Fibroblast of skin of left quadriceps (primary cell): ENCODE data around the gene RSRC2.
A peak's percentile ranks its signal among the peaks of the same experiment; 100 is the strongest.
"Not testable (repeated sequence)": the region's sequence is repeated elsewhere in the genome, so short reads cannot be mapped to it uniquely, and the experiment has no call there.

Experiments
- DNase-seq, 2 experiments: peaks; one replicate each; pipeline ENCODE4 v3.0.0-alpha.2; 2013; ENCODE audit warnings: low read depth in 2 of 2

RSRC2 gene

GRCh38 chr12:122486805-122487426 is 39.8 kb downstream of the RSRC2 start:
- no peak for DNase-seq

- DNase-seq = peak; percentile 24 to 39
Observed at GRCh38 chr12:122486360-122486759, 40.4 kb downstream of the RSRC2 start.

GRCh38 chr12:122484385-122484784 is 42.4 kb downstream of the RSRC2 start:
- DNase-seq = not testable (repeated sequence)

DNA sequence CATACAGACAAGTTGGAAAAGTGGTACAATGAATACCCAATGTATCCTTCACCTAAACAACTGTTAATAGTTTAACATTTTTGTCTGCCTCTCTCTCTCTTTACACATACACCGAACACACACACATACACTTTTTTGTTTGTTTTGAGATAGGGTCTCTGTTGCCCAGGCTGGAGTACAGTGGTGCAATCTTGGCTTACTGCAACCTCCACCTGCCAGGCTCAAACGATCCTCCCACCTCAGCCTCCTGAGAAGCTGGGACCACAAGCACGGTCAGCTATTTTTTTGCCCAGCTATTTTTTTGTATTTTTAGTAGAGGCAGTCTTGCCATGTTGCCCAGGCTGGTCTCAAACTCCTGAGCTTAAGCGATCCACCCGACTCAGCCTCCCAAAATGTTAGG is 42.8 kb downstream of the RSRC2 start:
- DNase-seq = no peak

DNA sequence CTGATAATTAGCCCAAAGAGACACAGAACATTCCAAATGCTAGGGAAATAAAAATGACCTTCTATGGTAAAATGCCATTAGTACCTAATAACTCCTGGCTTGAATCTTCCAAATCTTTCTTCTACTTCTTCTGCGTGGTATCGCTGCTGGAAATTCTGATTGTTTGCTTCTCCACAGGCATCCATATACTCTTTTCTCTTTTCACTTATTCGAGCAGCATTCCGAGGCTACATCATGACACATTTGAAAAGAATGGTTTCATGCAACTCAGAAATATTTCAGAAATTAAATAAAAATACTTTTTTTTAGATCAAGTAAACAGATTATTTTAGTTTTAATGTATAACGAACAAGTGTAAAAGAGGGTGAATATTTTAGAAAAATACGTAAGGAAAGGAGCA is 44.9 kb downstream of the RSRC2 start:
- DNase-seq = no peak

GRCh38 chr12:122480753-122481152 is 46.0 kb downstream of the RSRC2 start:
- no peak for DNase-seq

GRCh38 chr12:122474324-122474716 is 52.4 kb downstream of the RSRC2 start:
- no peak for DNase-seq

- no peak for DNase-seq
Observed at GRCh38 chr12:122473543-122474323, 53.0 kb downstream of the RSRC2 start.

- DNase-seq = peak; percentile 65
Observed at GRCh38 chr12:122471324-122472226, 55.2 kb downstream of the RSRC2 start.

- not testable (repeated sequence) for DNase-seq
Observed at GRCh38 chr12:122470576-122470975, 56.2 kb downstream of the RSRC2 start.

DNA sequence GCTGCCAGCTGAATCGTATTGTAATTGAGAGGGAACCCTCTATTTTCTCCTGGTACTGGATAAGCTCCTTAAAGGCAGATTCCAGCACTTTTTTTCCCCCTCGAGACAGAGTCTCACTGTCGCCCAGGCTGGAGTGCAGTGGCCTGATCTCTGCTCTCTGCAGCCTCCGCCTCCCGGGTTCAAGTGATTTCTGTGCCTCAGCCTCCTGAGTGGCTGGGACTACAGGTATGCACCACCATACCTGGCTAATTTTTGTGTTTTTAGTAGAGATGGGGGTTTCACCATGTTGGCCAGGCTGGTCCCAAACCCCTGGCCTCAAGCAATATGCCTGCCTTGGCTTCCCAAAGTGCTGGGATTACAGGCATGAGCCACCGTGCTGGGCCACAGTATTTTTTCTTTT is 56.9 kb downstream of the RSRC2 start:
- DNase-seq = not testable (repeated sequence)

DNA sequence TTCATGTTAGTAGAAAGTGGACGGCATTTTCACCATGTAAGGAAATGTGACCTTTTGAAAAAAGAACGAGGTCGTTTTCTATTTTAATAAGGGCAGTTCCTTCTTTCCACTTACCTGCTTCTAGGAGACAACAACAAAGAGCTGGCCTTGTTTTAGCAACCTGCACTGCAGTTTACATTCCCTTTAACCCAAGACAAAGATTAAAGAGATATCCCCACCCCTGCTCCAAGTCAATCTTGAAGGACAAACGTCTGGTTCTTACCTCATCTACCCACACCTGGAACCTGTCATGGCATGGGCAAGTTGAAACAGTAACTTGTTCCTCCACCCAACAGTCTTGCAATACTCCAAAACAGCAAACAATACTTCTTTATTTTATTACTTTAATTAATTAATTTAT is 58.8 kb downstream of the RSRC2 start:
- DNase-seq = no peak

DNA sequence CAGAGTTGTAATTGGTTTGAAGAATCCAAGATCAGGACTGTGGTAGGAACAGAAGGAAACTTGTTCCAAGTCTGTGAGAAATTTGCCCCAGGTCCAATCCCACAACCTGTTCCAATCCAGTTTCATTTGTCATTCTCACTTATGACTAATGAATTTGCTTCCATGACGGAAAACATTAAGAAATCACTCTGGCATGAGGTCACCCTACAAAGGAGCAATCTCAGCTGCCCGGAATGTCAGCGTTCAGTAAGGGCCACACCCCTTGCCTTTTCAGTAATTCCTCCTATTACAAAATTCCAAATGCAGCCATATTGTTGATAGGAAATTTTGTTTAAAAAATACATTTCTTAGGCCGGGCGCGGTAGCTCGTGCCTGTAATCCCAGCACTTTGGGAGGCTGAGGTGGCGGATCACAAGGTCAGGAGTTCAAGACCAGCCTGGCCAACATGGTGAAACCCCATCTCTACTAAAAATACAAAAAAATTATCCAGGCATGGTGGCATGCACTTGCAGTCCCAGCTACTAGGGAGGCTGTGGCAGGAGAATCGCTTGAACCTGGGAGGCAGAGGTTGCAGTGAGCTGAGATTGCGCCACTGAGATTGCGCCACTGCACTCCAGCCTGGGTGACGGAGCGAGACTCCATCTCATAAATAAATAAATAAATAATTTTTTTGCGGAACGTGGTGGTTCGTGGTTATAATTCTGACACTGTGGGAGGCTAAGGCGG is 62.3 kb downstream of the RSRC2 start:
- peak; percentile 61 to 69 for DNase-seq

DNA sequence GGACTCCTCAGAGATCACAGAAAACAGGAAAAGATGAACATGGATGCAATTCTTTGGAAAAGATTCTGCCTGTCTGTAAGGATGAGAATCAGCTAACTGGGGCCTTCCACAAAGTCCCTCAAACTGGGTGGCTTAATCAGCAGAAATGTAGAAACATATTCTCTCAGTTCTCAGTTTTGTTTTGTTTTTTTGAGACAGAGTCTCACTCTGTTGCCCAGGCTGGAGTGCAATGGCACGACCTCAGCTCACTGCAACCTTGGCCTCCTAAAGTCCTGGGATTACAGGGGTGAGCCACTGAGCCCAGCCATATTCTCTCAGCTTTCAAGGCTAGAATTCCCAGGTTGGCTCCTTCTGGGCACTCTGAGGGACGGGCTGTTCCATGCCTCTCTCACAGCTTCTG is 66.1 kb downstream of the RSRC2 start:
- no peak for DNase-seq

DNA sequence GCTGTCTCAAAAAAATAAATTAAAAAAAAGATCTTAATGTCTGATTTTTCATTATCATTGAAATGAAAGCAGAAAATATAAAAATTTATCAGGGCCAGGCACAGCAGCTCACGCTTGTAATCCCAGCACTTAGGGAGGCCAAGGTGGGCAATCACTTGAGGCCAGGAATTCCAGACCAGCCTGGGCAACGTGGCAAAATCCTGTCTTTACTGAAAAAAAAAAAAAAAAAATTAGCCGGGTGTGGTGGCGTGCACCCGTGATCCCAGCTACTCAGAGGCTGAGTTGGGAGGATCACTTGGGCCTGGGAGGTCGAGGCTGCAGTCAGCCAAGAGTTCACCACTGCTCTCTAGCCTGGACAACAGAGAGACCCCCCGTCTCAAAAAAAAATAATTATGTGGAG is 66.7 kb downstream of the RSRC2 start:
- no peak for DNase-seq

GRCh38 chr12:122459211-122459610 is 67.5 kb downstream of the RSRC2 start:
- DNase-seq = no peak

- no peak for DNase-seq
Observed at GRCh38 chr12:122458105-122459035, 68.4 kb downstream of the RSRC2 start.

- DNase-seq = no peak
Observed at GRCh38 chr12:122457627-122458026, 69.1 kb downstream of the RSRC2 start.

DNA sequence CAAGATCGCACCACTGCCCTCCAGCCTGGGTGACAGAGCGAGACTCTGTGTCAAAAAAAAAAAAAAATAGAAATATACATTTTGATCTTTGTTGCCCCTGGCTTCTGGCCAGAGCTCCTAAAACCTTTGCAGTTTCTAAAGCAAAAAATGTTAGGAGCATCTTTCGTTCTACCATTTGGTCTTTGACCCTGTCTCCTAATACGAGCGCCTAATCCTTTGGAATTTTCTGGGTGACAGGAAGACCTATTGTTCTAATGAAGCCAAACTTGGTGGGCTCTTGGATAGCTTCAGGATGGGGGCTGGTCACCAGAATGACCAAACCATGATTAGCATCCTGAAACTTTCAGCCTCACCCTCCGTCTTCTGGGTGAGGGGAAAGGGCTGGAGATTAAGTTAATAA is 72.0 kb downstream of the RSRC2 start:
- DNase-seq = no peak

DNA sequence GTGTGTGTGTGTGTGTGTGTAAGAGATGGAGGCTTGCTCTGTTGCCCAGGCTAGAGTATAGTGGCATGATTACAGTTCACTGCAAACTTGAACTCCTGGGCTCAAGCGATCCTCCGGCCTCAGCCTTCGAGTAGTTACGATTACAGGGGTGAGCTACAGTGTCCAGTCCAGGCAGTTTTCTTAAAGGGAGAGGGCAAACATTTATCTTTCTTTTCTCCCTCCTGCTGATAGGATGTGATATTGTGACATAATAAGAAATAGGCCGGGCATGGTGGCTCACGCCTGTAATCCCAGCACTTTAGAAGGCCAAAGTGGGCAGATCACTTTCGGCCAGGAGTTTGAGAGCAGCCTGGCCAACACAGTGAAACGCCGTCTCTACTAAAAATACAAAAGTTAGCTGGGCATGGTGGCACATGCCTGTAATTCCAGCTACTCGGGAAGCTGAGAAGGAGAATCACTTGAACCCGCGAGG is 72.5 kb downstream of the RSRC2 start:
- no peak for DNase-seq
